GM19468 (cell line): ENCODE measurements around the gene ITIH6.
"Not testable (repeated sequence)": the region's sequence is repeated elsewhere in the genome, so short reads cannot be mapped to it uniquely, and the experiment has no call there.

ENCODE experiments used
- ATAC-seq: cut with Tn5 transposase; IDR thresholded peaks from one replicate; pipeline ENCODE4 v1.9.1; 2021; ENCODE audit warnings: mild to moderate bottlenecking, moderate library complexity, moderate number of reproducible peaks; ENCODE audit not compliant: unreplicated experiment; ENCODE audit errors: extremely low read depth

ITIH6 gene

GRCh38 chrX:54798137-54798536 is at the start of gene ITIH6:
ITIH6 (minus strand) TSS chrX:54798255; CDS start chrX:54798210, 45 bp downstream.
- no peak for ATAC-seq

- ATAC-seq: not testable (repeated sequence)
Measured at GRCh38 chrX:54847700-54848099, 49.6 kb upstream of the ITIH6 start.

GRCh38 chrX:54843050-54843449 is 45.0 kb upstream of the ITIH6 start:
- no peak for ATAC-seq

- ATAC-seq: no peak
Measured at GRCh38 chrX:54842607-54843006, 44.6 kb upstream of the ITIH6 start.

GRCh38 chrX:54841184-54841874 is 43.3 kb upstream of the ITIH6 start:
- not testable (repeated sequence) for ATAC-seq

GRCh38 chrX:54838583-54838982 is 40.5 kb upstream of the ITIH6 start:
- ATAC-seq: no peak

- no peak for ATAC-seq
Measured at GRCh38 chrX:54826598-54826997, 28.5 kb upstream of the ITIH6 start.

- ATAC-seq: no peak
Measured at GRCh38 chrX:54825716-54826438, 27.8 kb upstream of the ITIH6 start.

- no peak for ATAC-seq
Measured at GRCh38 chrX:54824722-54825121, 26.7 kb upstream of the ITIH6 start.

- ATAC-seq: no peak
Measured at GRCh38 chrX:54824195-54824594, 26.1 kb upstream of the ITIH6 start.

GRCh38 chrX:54821310-54821709 is 23.3 kb upstream of the ITIH6 start:
- no peak for ATAC-seq

GRCh38 chrX:54820737-54821136 is 22.7 kb upstream of the ITIH6 start:
- ATAC-seq: no peak

GRCh38 chrX:54819201-54819600 is 21.1 kb upstream of the ITIH6 start:
- ATAC-seq: no peak

GRCh38 chrX:54818221-54818620 is 20.2 kb upstream of the ITIH6 start:
- no peak for ATAC-seq

GRCh38 chrX:54817220-54817820 is 19.3 kb upstream of the ITIH6 start:
- no peak for ATAC-seq

- ATAC-seq: no peak
Measured at GRCh38 chrX:54812306-54812705, 14.3 kb upstream of the ITIH6 start.

- no peak for ATAC-seq
Measured at GRCh38 chrX:54811301-54811885, 13.3 kb upstream of the ITIH6 start.

GRCh38 chrX:54810532-54810931 is 12.5 kb upstream of the ITIH6 start:
- no peak for ATAC-seq

GRCh38 chrX:54808605-54809483 is 10.8 kb upstream of the ITIH6 start:
- ATAC-seq: peak; percentile 59

GRCh38 chrX:54808109-54808604 is 10.1 kb upstream of the ITIH6 start:
- no peak for ATAC-seq
